Lower leg skin (tissue), 4 donors: ENCODE measurements around the gene SLC34A1. TPM values are rescaled to one million over a fixed set of nuclear protein-coding genes. Genes with fewer than 3 reads are reported as not detected.

Experiments
- DNase-seq, 2 donors: peaks; one replicate each; pipeline ENCODE4 v3.0.0-alpha.2; 2019; ENCODE audit warnings: low spot score in 2 of 2
- H3K4me3 ChIP-seq: fragments of 200-600 bp; sonication (generic); 2 replicates; pipeline ENCODE4 v1.5.1; 2017; ENCODE audit warnings: mild to moderate bottlenecking, low read depth; ENCODE audit not compliant: poor library complexity, severe bottlenecking
- CTCF ChIP-seq, 3 donors: fragments of 450-650 bp; IDR thresholded peaks; one replicate each; pipeline ENCODE4 v1.5.1; 2016; ENCODE audit warnings: antibody characterized with exemption in 3 of 3, mild to moderate bottlenecking in 3 of 3, moderate library complexity in 2 of 3
- POLR2A ChIP-seq, 2 donors: fragments of 450-650 bp; IDR thresholded peaks; one replicate each; pipeline ENCODE4 v1.6.1; 2016 to 2017; ENCODE audit warnings: antibody characterized with exemption in 2 of 2, mild to moderate bottlenecking in 1 of 2, moderate library complexity in 1 of 2
- WGBS, 2 donors: methylation state at CpG; one replicate each; pipeline ENCODE4 v1.1.5; 2018; 5-methylcytosine and 5-hydroxymethylcytosine counted together
- intact Hi-C: fragments of 100-400 bp; cut with DNase I; formaldehyde crosslinking; loops from one replicate; pipeline ENCODE4 v1.15.0; 2023; ENCODE audit warnings: low total_unique reads
- total RNA-seq, 4 donors: library from RNA; depleted of rRNA; stranded (reverse); fragments of >200 nt; gene quantifications; one replicate each; pipeline ENCODE4 v1.1.0, GENCODE V29; 2016

The SLC34A1 gene
- total RNA-seq, 4 donors from 2014 or later, result 0.12 to 0.39 TPM; not detected in 2

GRCh38 chr5:177369645-177370440 is 14.4 kb upstream of the SLC34A1 start:
- 68 to 69% methylated on average over 11 of the region's 11 CpGs for WGBS, 2 donors
- H3K4me3 ChIP-seq, result no peak overlapping the region
- intact Hi-C loops, result no loop called here
- DNase-seq, result no peak
- TF ChIP-seq CTCF (IDR thresholded peaks at IDR 0.05), result no peak
- no peak for TF ChIP-seq POLR2A (IDR thresholded peaks at IDR 0.05)

- TF ChIP-seq CTCF (IDR thresholded peaks at IDR 0.05) (no peak), POLR2A (IDR thresholded peaks at IDR 0.05) (no peak)
- 20 to 22% methylated on average over 20 to 25 of the region's 42 CpGs for WGBS, 2 donors
- DNase-seq, result no peak
- H3K4me3 ChIP-seq, result no peak overlapping the region
- intact Hi-C loops, result no loop called here
These were observed 13.6 kb upstream of the SLC34A1 start for GRCh38 chr5:177370488-177371119.

- WGBS, 2 donors, result 44 to 55% methylated on average over 19 to 20 of the region's 26 CpGs
- intact Hi-C loops, result no loop called here
- DNase-seq, result no peak
- no peak overlapping the region for H3K4me3 ChIP-seq
- TF ChIP-seq POLR2A (IDR thresholded peaks at IDR 0.05) (no peak), CTCF (IDR thresholded peaks at IDR 0.05) (no peak)
These were observed 12.9 kb upstream of the SLC34A1 start for GRCh38 chr5:177371120-177372033.

GRCh38 chr5:177372034-177372896 is 12.0 kb upstream of the SLC34A1 start:
- WGBS, 2 donors, result 50 to 80% methylated on average over 7 to 12 of the region's 12 CpGs
- no peak overlapping the region for H3K4me3 ChIP-seq
- TF ChIP-seq POLR2A (IDR thresholded peaks at IDR 0.05) (no peak), CTCF (IDR thresholded peaks at IDR 0.05) (no peak)
- no peak for DNase-seq
- intact Hi-C loops, result no loop called here

GRCh38 chr5:177372910-177373309 is 11.3 kb upstream of the SLC34A1 start:
- WGBS, 2 donors, result 68 to 73% methylated on average over 6 of the region's 6 CpGs
- intact Hi-C loops, result no loop called here
- no peak for DNase-seq
- TF ChIP-seq CTCF (IDR thresholded peaks at IDR 0.05) (no peak), POLR2A (IDR thresholded peaks at IDR 0.05) (no peak)
- no peak overlapping the region for H3K4me3 ChIP-seq
